Raji (cell line): ENCODE results near the gene ERC2.

Experiments
- POLR2A ChIP-seq: IDR thresholded peaks from 2 replicates; pipeline ENCODE4 v1.6.1; 2011; ENCODE audit warnings: low read depth, low read length, control low read depth; ENCODE audit not compliant: insufficient read depth

The ERC2 gene

GRCh38 chr3:55792742-55793141, 675.5 kb downstream of the ERC2 start:
- TF ChIP-seq POLR2A = no peak

GRCh38 chr3:55792009-55792408, 676.3 kb downstream of the ERC2 start:
- no peak for TF ChIP-seq POLR2A

- TF ChIP-seq POLR2A = no peak
These were observed 677.5 kb downstream of the ERC2 start for GRCh38 chr3:55790596-55791350.

GRCh38 chr3:55789516-55789915, 678.8 kb downstream of the ERC2 start:
- no peak for TF ChIP-seq POLR2A

- TF ChIP-seq POLR2A = no peak
These were observed 685.5 kb downstream of the ERC2 start for GRCh38 chr3:55782807-55783206.

GRCh38 chr3:55782351-55782750, 685.9 kb downstream of the ERC2 start:
- no peak for TF ChIP-seq POLR2A

- TF ChIP-seq POLR2A = no peak
These were observed 687.4 kb downstream of the ERC2 start for GRCh38 chr3:55780913-55781312.

GRCh38 chr3:55779543-55779942, 688.7 kb downstream of the ERC2 start:
- TF ChIP-seq POLR2A = no peak

GRCh38 chr3:55775366-55776154, 692.7 kb downstream of the ERC2 start:
- TF ChIP-seq POLR2A = no peak

GRCh38 chr3:55774856-55775255, 693.4 kb downstream of the ERC2 start:
- no peak for TF ChIP-seq POLR2A

- no peak for TF ChIP-seq POLR2A
These were observed 696.8 kb downstream of the ERC2 start for GRCh38 chr3:55771503-55771902.

- TF ChIP-seq POLR2A = no peak
These were observed 698.2 kb downstream of the ERC2 start for GRCh38 chr3:55770077-55770476.

- no peak for TF ChIP-seq POLR2A
These were observed 701.5 kb downstream of the ERC2 start for GRCh38 chr3:55766753-55767152.

GRCh38 chr3:55765906-55766701, 702.2 kb downstream of the ERC2 start:
- no peak for TF ChIP-seq POLR2A

- no peak for TF ChIP-seq POLR2A
These were observed 702.9 kb downstream of the ERC2 start for GRCh38 chr3:55765398-55765797.
